Dendritic cell treated with granulocyte-macrophage colony-stimulating factor and Interleukin-4, amounts not matched to agents 40 ng/mL and 50 ng/mL, for 4 days (primary cell): ENCODE measurements around the gene STK17A.
"Not testable (repeated sequence)": the region's sequence is repeated elsewhere in the genome, so short reads cannot be mapped to it uniquely, and the experiment has no call there.

Source experiments
- H3K27ac Mint-ChIP-seq: one replicate; pipeline ENCODE4 v1.8.0; 2022; ENCODE audit warnings: mild to moderate bottlenecking, mixed read lengths
- H3K27me3 Mint-ChIP-seq: one replicate; pipeline ENCODE4 v1.8.0; 2022; ENCODE audit warnings: mild to moderate bottlenecking, mixed read lengths
- H3K36me3 Mint-ChIP-seq: one replicate; pipeline ENCODE4 v1.8.0; 2022; ENCODE audit warnings: low read depth, mixed read lengths
- H3K4me1 Mint-ChIP-seq: one replicate; pipeline ENCODE4 v1.8.0; 2022; ENCODE audit warnings: low read depth, mixed read lengths
- H3K4me3 Mint-ChIP-seq: one replicate; pipeline ENCODE4 v1.8.0; 2022; ENCODE audit warnings: mild to moderate bottlenecking, moderate library complexity, mixed read lengths
- H3K9me3 Mint-ChIP-seq: one replicate; pipeline ENCODE4 v1.8.0; 2022; ENCODE audit warnings: mixed read lengths
- intact Hi-C: fragments of 100-400 bp; cut with micrococcal nuclease; formaldehyde crosslinking; loops from one replicate; pipeline ENCODE4 v1.15.0; 2022

Gene STK17A

DNA sequence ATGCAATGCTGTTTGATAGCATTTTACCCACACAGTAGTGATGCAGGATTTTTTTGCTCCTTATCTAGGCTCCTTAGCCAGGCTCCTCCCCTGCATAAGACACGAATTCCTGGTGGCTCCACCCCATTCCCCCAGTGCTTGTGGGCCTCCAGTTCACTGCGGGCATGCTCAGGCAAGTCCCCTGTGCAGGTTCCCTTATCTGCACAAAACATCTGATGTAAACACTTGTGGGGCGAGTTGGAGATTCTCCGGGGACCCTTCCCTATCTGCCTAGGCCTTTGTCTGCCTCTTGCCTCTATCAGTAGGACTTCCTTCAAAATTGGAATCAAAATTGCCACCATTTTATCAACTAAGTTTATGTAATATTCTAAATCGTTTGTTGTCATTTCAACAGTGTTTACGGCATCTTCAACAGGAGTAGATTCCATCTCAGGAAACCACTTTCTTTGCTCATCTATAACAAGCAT, 5.4 kb upstream of the STK17A start:
- no peaks in the 10 kb centered on the region for H3K9me3 Mint-ChIP-seq
- no peaks in the 10 kb centered on the region for H3K36me3 Mint-ChIP-seq
- H3K4me3 Mint-ChIP-seq: no peak overlapping the region
- H3K27ac Mint-ChIP-seq: no peak overlapping the region
- peaks cover 22% of the 10 kb centered on the region for H3K4me1 Mint-ChIP-seq
- peaks cover 19% of the 10 kb centered on the region for H3K27me3 Mint-ChIP-seq
- intact Hi-C loops: no loop called here

DNA sequence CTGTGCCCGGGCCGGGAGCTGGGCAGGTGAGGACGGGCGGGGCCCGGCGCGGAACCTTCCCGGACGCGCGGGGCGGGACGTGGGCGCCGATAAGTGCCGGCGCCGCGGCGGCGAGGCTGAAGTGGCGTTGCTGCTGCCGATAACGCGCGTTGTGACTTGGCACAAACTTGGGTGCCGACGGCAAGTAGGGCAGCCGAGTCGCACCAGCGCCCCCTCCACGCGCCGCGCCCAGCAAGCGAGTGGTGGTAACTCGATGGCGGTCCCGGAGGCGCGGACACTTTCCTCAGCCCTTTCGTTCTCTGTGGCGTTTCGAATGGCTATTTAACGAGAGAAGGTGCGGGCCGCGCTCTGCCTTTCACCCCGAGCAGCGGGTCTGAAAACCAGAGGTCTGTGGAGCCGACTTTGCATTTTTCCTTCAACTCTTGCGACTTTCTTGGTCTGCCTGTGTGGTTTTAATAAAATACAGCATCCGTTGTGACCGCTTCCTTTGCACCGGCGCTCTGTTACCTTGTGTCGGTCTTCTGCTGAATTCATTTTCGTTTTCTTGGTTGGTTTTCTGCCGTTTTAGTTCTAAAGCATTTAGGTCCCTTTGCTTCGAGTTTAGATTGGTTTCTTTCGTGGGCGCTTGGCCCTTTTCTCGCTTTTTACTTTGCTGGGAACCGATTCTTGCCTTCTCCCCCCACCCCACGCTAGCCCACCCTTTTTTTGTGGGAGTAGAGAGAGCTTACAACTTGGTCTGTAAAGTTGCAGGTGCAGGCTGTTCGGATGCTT, 701 bp downstream of the STK17A start:
- H3K9me3 Mint-ChIP-seq: no peaks in the 10 kb centered on the region
- intact Hi-C loops: loop anchor here (1.0 to 5.0 kb wide), 2 partner anchors 139 to 254 kb away; no protein-coding TSS in a partner anchor
- peaks cover 26% of the 10 kb centered on the region for H3K4me1 Mint-ChIP-seq
- H3K4me3 Mint-ChIP-seq: peak overlapping the region; percentile 94
- H3K27ac Mint-ChIP-seq: peak overlapping the region; percentile 86
- H3K36me3 Mint-ChIP-seq: peaks cover 7% of the 10 kb centered on the region
- H3K27me3 Mint-ChIP-seq: peaks cover 21% of the 10 kb centered on the region

DNA sequence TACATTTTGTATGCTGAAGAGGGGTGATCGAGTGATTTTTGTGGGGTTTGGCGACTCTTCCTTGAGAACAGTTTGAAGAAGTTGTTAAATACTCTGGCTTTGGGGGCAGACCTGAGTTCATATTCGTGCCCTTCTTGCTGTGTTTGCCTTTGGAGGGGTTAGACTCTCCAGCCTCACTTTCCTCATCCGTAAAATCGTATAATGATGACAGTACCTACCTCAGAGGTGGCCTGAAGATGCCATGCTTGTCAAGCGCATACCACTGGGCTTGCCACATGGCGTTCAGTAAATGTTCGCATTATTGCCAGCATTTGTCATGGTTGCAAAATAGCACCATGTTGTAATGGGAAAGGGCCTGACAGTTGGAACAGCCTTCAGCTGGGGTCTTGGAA, 1.3 kb downstream of the STK17A start:
- intact Hi-C loops: loop anchor here (5.0 kb wide), 1 partner anchor 138 kb away; no protein-coding TSS in a partner anchor
- Mint-ChIP-seq H3K4me3 (peak overlapping the region; percentile 94), H3K27me3 (peaks cover 21% of the 10 kb centered on the region), H3K36me3 (peaks cover 7% of the 10 kb centered on the region), H3K27ac (peak overlapping the region; percentile 86), H3K9me3 (no peaks in the 10 kb centered on the region), H3K4me1 (peaks cover 32% of the 10 kb centered on the region)

DNA sequence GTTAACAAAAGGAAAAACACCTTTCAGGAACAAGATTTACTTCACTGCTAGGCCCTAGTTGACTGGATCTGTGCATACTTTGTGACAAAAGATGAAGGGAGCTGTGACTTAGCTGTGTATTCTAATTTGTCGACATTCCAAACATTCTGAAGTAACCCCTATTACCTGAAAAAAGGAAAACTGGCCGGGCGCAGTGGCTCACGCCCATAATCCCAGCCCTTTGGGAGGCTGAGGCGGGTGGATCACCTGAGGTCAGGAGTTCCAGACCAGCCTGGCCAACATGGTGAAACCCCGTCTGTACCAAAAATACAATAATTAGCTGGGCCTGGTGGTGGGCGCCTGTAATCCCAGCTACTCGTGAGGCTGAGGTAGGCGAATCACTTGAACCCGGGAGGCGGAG, 1.8 kb downstream of the STK17A start:
- Mint-ChIP-seq H3K4me1 (peaks cover 36% of the 10 kb centered on the region), H3K27me3 (peaks cover 20% of the 10 kb centered on the region)
- H3K4me3 Mint-ChIP-seq, H3K9me3 Mint-ChIP-seq, H3K27ac Mint-ChIP-seq, H3K36me3 Mint-ChIP-seq: not testable (repeated sequence)
- intact Hi-C loops: loop anchor here (5.0 kb wide), 1 partner anchor 138 kb away; no protein-coding TSS in a partner anchor

DNA sequence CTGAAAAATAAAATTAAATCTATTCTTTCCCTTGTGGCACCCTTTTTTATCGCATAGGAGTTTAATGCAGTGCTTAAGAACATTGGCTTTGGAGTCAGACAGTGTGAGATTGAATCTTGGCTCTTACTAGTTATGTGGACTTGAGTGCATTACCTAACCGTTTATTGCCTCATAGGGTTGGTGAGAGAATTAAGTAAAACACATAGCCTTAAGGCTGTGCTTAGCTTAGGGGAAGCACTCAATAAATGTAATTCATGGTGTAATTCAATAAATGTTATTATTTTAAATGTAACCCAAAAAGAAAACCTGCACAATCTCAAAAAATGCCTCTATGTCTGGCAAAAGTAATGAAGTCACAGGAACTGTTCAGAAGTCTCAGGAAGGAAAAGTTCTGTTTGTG, 2.7 kb downstream of the STK17A start:
- peaks cover 7% of the 10 kb centered on the region for H3K36me3 Mint-ChIP-seq
- intact Hi-C loops: no loop called here
- no peak overlapping the region for H3K27ac Mint-ChIP-seq

DNA sequence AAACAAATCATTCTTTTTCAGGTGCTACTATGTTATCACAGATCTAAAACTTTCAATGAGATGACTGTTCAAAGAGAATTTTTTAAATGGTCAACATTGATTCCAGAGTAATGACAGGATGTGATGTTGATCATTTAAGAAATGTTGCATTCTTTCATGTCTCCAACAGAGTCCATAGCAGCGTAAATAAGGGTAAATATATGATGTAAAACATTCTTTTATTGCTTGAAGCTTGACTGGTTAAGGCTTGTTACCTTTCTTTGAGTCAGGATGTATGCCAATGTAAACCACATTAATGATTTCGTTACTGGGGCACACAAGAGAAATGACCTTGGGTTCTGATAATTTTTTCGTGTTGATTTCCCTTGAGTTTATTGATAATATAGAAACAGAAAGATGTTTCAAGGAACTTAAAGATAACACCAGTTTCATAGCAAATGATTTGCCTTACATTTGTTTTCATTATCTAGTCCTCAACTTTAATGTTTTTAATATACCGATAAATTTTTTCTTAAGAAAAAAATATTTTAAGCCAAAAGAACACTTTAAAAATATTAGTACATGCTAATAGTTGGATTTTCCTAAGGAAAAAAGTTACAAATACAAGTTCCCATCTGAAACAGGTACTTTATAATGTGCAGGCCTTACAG, 3.5 kb downstream of the STK17A start:
- Mint-ChIP-seq H3K4me3 (no peak overlapping the region), H3K27me3 (peaks cover 11% of the 10 kb centered on the region), H3K4me1 (peaks cover 43% of the 10 kb centered on the region), H3K36me3 (peaks cover 7% of the 10 kb centered on the region), H3K27ac (no peak overlapping the region), H3K9me3 (no peaks in the 10 kb centered on the region)
- intact Hi-C loops: no loop called here

More for the DNA sequence above, 2.7 kb downstream of the STK17A start:
- peaks cover 36% of the 10 kb centered on the region for H3K4me1 Mint-ChIP-seq
- H3K27me3 Mint-ChIP-seq: peaks cover 18% of the 10 kb centered on the region
- H3K4me3 Mint-ChIP-seq: no peak overlapping the region
- no peaks in the 10 kb centered on the region for H3K9me3 Mint-ChIP-seq

DNA sequence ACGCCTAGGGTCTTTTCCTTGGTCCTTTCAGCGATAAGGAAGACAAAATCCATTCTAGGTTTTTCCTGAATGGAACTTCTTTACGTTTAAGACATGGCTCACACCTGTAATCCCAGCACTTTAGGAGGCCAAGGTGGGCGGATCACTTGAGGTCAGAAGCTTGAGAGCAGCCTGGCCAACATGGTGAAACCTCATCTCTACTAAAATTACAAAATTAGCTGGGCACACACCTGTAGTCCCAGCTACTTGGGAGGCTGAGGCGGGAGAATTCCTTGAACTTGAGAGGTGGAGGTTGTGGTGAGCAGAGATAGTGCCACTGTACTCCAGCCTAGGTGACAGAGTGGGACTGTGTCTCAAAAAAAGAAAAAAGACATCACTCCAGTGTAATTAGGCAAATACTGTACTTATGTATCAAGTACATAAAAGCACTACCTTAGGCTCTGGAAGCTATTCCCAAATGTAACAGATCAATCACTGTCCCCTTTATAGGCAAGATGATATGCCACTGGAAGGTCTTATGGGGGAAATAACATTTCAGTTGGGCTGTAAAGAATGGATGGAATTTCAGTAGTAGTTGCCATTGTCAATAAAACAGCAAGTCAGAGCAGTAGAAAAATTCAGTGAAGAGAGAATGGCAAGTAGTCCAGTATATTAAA, 5.7 kb downstream of the STK17A start:
- Mint-ChIP-seq H3K36me3 (peaks cover 4% of the 10 kb centered on the region), H3K4me3 (no peak overlapping the region), H3K4me1 (peaks cover 43% of the 10 kb centered on the region), H3K9me3 (no peaks in the 10 kb centered on the region), H3K27ac (no peak overlapping the region), H3K27me3 (no peaks in the 10 kb centered on the region)
- intact Hi-C loops: no loop called here

DNA sequence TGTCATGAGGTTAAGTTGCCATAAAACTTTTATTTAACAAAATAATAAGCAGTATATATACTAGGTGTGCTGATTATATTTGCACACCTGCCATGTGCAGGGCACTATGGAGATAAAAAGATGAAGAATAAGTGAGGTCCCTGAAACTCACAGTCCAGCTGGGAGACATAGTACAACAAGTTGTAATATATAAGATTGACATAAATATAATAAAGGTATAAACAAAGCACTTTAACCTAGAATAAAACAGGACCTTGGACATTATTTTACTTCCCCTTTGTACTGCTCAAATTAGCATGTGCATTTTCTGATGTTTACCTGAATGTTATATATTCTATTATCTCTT, 6.2 kb downstream of the STK17A start:
- Mint-ChIP-seq H3K36me3 (no peaks in the 10 kb centered on the region), H3K4me1 (peaks cover 42% of the 10 kb centered on the region), H3K9me3 (no peaks in the 10 kb centered on the region), H3K4me3 (no peak overlapping the region), H3K27ac (no peak overlapping the region), H3K27me3 (no peaks in the 10 kb centered on the region)
- intact Hi-C loops: no loop called here

DNA sequence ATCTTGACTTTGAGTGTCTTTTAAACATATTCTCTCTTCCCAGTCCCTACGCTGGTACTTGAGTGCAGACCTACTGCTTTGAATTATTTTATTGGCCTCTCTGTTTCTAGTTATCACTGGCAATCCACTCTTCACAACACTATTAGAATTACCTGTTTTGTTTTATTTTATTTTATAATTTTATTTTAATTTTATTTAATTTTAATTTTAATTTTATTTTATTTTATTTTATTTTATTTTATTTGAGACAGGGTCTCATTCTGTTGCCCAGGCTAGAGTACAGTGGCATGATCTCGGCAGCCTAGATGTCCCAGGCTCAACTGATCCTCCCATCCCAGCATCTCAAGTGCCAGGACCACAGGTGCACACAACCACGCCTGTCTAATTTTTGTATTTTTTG, 6.8 kb downstream of the STK17A start:
- no peak overlapping the region for H3K27ac Mint-ChIP-seq
- no peaks in the 10 kb centered on the region for H3K36me3 Mint-ChIP-seq
- H3K4me1 Mint-ChIP-seq: peaks cover 37% of the 10 kb centered on the region
- intact Hi-C loops: no loop called here
- H3K4me3 Mint-ChIP-seq: no peak overlapping the region
- no peaks in the 10 kb centered on the region for H3K9me3 Mint-ChIP-seq
- H3K27me3 Mint-ChIP-seq: no peaks in the 10 kb centered on the region

DNA sequence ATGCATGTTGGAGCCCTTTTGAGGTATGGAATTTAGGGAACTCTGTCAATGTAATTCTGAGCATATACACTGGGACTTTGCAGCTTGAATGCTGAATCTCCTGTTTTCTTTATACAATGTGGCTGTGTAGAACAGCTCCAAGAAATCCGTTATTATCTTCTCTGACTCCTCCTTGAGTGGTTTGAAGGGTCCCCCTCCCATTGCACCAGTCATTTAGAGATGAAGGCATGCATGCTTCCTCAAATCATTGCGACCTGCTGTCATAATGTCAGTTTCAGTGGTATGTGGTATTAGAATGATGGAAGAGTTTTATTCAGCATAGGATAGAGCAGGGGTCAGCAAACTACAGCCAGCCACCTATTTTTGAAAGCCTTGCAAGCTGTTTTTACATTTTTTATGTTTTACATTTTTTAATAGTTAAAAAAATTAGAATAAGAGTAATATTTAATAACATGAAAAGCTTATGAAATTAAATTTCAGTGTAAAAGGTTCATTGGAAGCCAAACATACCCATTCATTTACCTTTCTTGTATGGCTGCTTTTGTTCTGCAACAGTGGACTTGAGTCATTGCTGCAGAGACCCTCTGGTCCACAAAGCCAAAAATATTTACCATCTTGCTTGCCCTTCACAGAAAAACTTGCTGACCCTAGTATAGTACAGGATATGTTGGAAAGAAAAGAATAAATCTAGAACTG, 8.1 kb downstream of the STK17A start:
- Mint-ChIP-seq H3K9me3 (no peaks in the 10 kb centered on the region), H3K27ac (no peak overlapping the region), H3K27me3 (no peaks in the 10 kb centered on the region), H3K36me3 (no peaks in the 10 kb centered on the region), H3K4me1 (peaks cover 35% of the 10 kb centered on the region), H3K4me3 (no peak overlapping the region)
- intact Hi-C loops: no loop called here

DNA sequence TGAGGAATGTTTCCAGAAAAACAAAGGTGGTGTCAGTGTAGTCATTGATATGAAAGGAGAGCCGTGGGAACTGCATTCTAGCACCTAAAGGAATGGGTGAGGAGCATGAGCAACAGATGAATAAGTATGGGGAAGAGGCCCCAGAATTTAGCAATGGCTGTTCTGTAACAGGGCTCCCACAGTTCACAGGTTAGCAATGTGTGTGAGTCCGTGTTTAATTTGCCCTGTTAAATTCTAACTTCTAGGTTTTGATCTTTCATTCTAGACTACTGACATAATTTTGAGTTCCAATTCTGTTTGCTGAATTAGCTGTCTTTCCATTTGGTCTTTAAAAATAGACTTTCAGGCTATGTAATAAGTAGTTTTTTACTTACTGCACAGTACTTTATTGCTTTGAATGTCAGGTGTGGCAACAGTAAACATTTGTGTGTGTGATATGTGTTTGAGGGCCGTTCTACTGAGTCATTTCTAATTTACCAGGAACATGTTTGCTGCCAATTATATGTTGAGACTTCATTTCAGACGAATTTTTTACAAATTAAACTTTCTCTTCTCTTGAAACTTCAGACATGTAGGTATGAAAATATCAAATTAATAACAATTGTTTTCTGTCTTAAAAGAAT, 8.8 kb downstream of the STK17A start:
- no peaks in the 10 kb centered on the region for H3K27me3 Mint-ChIP-seq
- intact Hi-C loops: no loop called here
- peaks cover 35% of the 10 kb centered on the region for H3K4me1 Mint-ChIP-seq
- H3K27ac Mint-ChIP-seq: no peak overlapping the region
- H3K9me3 Mint-ChIP-seq: no peaks in the 10 kb centered on the region
- H3K36me3 Mint-ChIP-seq: no peaks in the 10 kb centered on the region
- H3K4me3 Mint-ChIP-seq: no peak overlapping the region

DNA sequence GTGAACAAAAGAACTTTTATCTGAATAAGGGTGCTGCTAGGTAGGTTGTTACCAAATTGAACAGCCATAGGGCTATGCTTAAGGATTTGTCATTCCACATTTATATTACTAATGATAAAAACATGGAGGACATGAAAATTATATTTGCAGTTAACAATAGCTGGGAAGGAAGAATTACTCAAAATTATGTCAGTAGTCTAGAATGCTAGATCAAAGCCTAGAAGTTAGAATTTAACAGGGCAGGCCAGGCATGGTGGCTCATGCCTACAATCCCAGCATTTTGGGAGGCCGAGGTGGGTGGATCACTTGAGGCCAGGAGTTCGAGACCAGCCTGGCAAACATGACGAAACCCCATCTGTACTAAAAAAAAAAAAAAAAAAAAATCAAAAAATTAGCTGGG, 9.4 kb downstream of the STK17A start:
- no peaks in the 10 kb centered on the region for H3K27me3 Mint-ChIP-seq
- peaks cover 35% of the 10 kb centered on the region for H3K4me1 Mint-ChIP-seq
- H3K4me3 Mint-ChIP-seq: no peak overlapping the region
- peaks cover 6% of the 10 kb centered on the region for H3K36me3 Mint-ChIP-seq
- H3K9me3 Mint-ChIP-seq: no peaks in the 10 kb centered on the region
- no peak overlapping the region for H3K27ac Mint-ChIP-seq
- intact Hi-C loops: no loop called here

DNA sequence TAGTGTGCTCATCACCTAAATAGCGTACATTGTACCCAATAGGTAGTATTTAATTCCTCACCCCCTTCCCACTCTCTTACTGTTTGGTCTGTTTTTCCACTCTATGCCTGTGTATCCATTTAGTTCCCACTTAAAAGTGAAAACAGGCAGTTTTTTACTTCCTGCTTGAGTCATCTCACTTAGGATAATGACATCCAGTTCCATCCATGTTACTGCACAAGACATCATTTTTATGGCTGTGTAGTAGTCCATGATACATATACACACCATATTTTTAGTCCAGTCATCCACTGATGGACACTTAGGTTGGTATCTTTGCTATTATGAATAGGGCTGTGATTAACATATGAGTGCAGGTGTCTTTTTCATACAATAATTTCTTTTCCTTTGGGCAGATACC, 10.1 kb downstream of the STK17A start:
- H3K4me3 Mint-ChIP-seq: no peak overlapping the region
- no peaks in the 10 kb centered on the region for H3K27me3 Mint-ChIP-seq
- H3K36me3 Mint-ChIP-seq: peaks cover 12% of the 10 kb centered on the region
- no peak overlapping the region for H3K27ac Mint-ChIP-seq
- H3K4me1 Mint-ChIP-seq: peaks cover 35% of the 10 kb centered on the region
- intact Hi-C loops: no loop called here
- no peaks in the 10 kb centered on the region for H3K9me3 Mint-ChIP-seq
